Kidney (tissue), 14 donors: Measurements from ENCODE around the gene PRG2. TPM values are rescaled to one million over a fixed set of nuclear protein-coding genes. Genes with fewer than 3 reads are reported as not detected.
A peak's percentile ranks its signal among the peaks of the same experiment; 100 is the strongest.

Experiments used
- DNase-seq, 5 donors: peaks; one replicate each; pipeline ENCODE4 v3.0.0-alpha.2; 2013 to 2020
- FAIRE-seq: peaks from 2 replicates; lab custom pipeline; 2012; peaks lifted over from hg19 to GRCh38; lab: Jason Lieb, UNC
- H3K27ac ChIP-seq, 2 donors: one replicate each; pipeline ENCODE4 v1.7.0; 2013; ENCODE audit warnings: low read depth in 2 of 2, low read length in 2 of 2, inconsistent platforms in 1 of 2
- H3K27me3 ChIP-seq: one replicate; pipeline ENCODE4 v1.7.1; 2013; ENCODE audit warnings: low read length, inconsistent platforms; ENCODE audit not compliant: control insufficient read depth, insufficient read depth
- H3K36me3 ChIP-seq, 3 donors: one replicate each; pipeline versions ENCODE4 v1.7.0 to v1.7.1; 2013; ENCODE audit warnings: low read length in 3 of 3, control low read depth in 1 of 3, inconsistent platforms in 1 of 3; ENCODE audit not compliant: insufficient read depth in 3 of 3, control insufficient read depth in 2 of 3
- H3K4me1 ChIP-seq, 3 donors: one replicate each; pipeline versions ENCODE4 v1.7.0 to v1.7.1; 2013; ENCODE audit warnings: low read length in 3 of 3, inconsistent platforms in 1 of 3, low read depth in 1 of 3; ENCODE audit not compliant: control insufficient read depth in 2 of 3, insufficient read depth in 2 of 3
- H3K4me3 ChIP-seq, 3 donors: one replicate each; pipeline versions ENCODE4 v1.7.0 to v1.8.1; 2013; ENCODE audit warnings: low read length in 3 of 3, control low read depth in 1 of 3, inconsistent platforms in 1 of 3
- H3K9ac ChIP-seq, 3 donors: one replicate each; pipeline versions ENCODE4 v1.7.0 to v1.7.1; 2013; ENCODE audit warnings: low read length in 3 of 3, control low read depth in 1 of 3, inconsistent platforms in 1 of 3
- H3K9me3 ChIP-seq, 3 donors: one replicate each; pipeline versions ENCODE4 v1.7.0 to v1.7.1; 2013; ENCODE audit warnings: low read length in 3 of 3, control low read depth in 1 of 3, inconsistent platforms in 1 of 3; ENCODE audit not compliant: control insufficient read depth in 2 of 3, insufficient read depth in 1 of 3
- CTCF ChIP-seq: IDR thresholded peaks from 3 replicates; pipeline ENCODE4 v1.5.1; 2012; ENCODE audit warnings: mild to moderate bottlenecking, moderate library complexity, borderline replicate concordance; ENCODE audit not compliant: insufficient read depth; ENCODE audit errors: extremely low read depth
- intact Hi-C: fragments of 100-400 bp; cut with DNase I; formaldehyde crosslinking; loops from one replicate; pipeline ENCODE4 v1.11.1; 2022
- polyA plus RNA-seq: library from polyadenylated mRNA; stranded (reverse); fragments of 350-450 nt; fragmentation: Illumina TruSeq; extraction: RNeasy Lipid Tissue Mini Kit (QIAGEN cat#74804); gene quantifications from one replicate; pipeline ENCODE4 v1.2.3, GENCODE V29; 2014; ENCODE audit warnings: low read depth, low replicate concordance; ENCODE audit not compliant: insufficient read depth
- total RNA-seq: library from RNA; stranded (reverse); fragmentation: NEBNext Ultra II Directional; extraction: Animal tissue kit (Norgen Biotek cat#: 25700); gene quantifications from one replicate; pipeline ENCODE4 v1.2.1, GENCODE V29; 2021
- donor health status: control.
- donor health status: control.
- donor health status: control.
- donor health status: control.
- donor health status: control.
- donor health status: DM: yes; HTN: yes; CAD: no.
- donor health status: Normal renal cell carcinoma (clear cell type).

Gene PRG2
- total and polyA plus RNA-seq, 2 donors from 2014 or later, result 0.22 TPM; not detected in 1

- DNase-seq, result peak in 4 of 5 donors; percentile 52 to 71 (median 66)
- Histone ChIP-seq H3K9me3 (no peaks in the 10 kb centered on the region), H3K27ac (no peak overlapping the region), H3K9ac (no peak overlapping the region), H3K36me3 (no peaks in the 10 kb centered on the region), H3K4me1 (no peaks in the 10 kb centered on the region), H3K4me3 (no peak overlapping the region), H3K27me3 (no peaks in the 10 kb centered on the region)
- intact Hi-C loops, result no loop called here
- no peak for FAIRE-seq
- TF ChIP-seq CTCF, result no peak
Observed at GRCh38 chr11:57379732-57380131, 10.7 kb downstream of the PRG2 start.

GRCh38 chr11:57378186-57378585 lies 12.3 kb downstream of the PRG2 start:
- intact Hi-C loops, result no loop called here
- no peak for FAIRE-seq
- no peaks in the 10 kb centered on the region for H3K36me3 ChIP-seq
- H3K27me3 ChIP-seq, result no peaks in the 10 kb centered on the region
- H3K9me3 ChIP-seq, result no peaks in the 10 kb centered on the region
- no peak overlapping the region for H3K27ac ChIP-seq
- H3K4me3 ChIP-seq, result no peak overlapping the region
- no peak overlapping the region for H3K9ac ChIP-seq
- TF ChIP-seq CTCF, result no peak
- no peak for DNase-seq
- H3K4me1 ChIP-seq, result no peaks in the 10 kb centered on the region

- DNase-seq, result no peak
- no peak overlapping the region for H3K27ac ChIP-seq
- H3K36me3 ChIP-seq, result no peaks in the 10 kb centered on the region
- TF ChIP-seq CTCF, result no peak
- FAIRE-seq, result no peak
- no peak overlapping the region for H3K9ac ChIP-seq
- no peaks in the 10 kb centered on the region for H3K27me3 ChIP-seq
- intact Hi-C loops, result no loop called here
- no peak overlapping the region for H3K4me3 ChIP-seq
- H3K4me1 ChIP-seq, result no peaks in the 10 kb centered on the region
- no peaks in the 10 kb centered on the region for H3K9me3 ChIP-seq
Observed at GRCh38 chr11:57377107-57377506, 13.3 kb downstream of the PRG2 start.
